Measurements from ENCODE around the gene STX1B. TPM values are rescaled to one million over a fixed set of nuclear protein-coding genes. Genes with fewer than 3 reads are reported as not detected.
"Not testable (repeated sequence)": the region's sequence is repeated elsewhere in the genome, so short reads cannot be mapped to it uniquely, and the experiment has no call there.

Gene STX1B
- total RNA-seq, 1 experiment from 2014 or later: 3.9 TPM

- no TSS peak for BruUV-seq (replicated peaks)
- CTCF ChIA-PET: interaction anchor here (0.7 kb wide), 1 partner anchor 122 kb away, joined by 7 read pairs; no protein-coding TSS in a partner anchor
- TF ChIP-seq CTCF (conservative IDR thresholded peaks at IDR 0.05): no peak
- TF ChIP-seq EZH2 (IDR thresholded peaks at IDR 0.05; ENCODE audit: low read depth): no peak
- H2AFZ ChIP-seq: no peak overlapping the region
- no peak overlapping the region for H3K4me3 ChIP-seq
- H3K79me2 ChIP-seq (ENCODE audit: low read depth): no peaks in the 10 kb centered on the region
- no peaks in the 10 kb centered on the region; the same call in 1 of the 2 replicates for H3K9me2 ChIP-seq (ENCODE audit: insufficient read depth)
- H4K20me1 ChIP-seq (ENCODE audit: insufficient read depth): no peaks in the 10 kb centered on the region
- POLR2A ChIA-PET (ENCODE audit: unreplicated experiment): no interaction called here
- intact Hi-C loops (cut with micrococcal nuclease; ENCODE audit: unreplicated experiment): no loop called here
- H3K36me3 ChIP-seq (ENCODE audit: low read depth): no peaks in the 10 kb centered on the region
- no peak overlapping the region for H3K4me2 ChIP-seq
- H3K27me3 ChIP-seq (ENCODE audit: insufficient read depth, low read depth): no peaks in the 10 kb centered on the region
- H3K4me1 ChIP-seq (replicated peaks; ENCODE audit: insufficient read depth): no peaks in the 10 kb centered on the region
- H3K27ac ChIP-seq: no peak overlapping the region
- H3K9me3 ChIP-seq (ENCODE audit: insufficient read depth, low read depth): no peaks in the 10 kb centered on the region
- no peak for DNase-seq
- H3F3A ChIP-seq (ENCODE audit: insufficient read depth, low read depth): peaks cover 9% of the 10 kb centered on the region; the same call in 1 of the 2 replicates
These were observed 10.1 kb upstream of the STX1B start for GRCh38 chr16:31020536-31020935.

- H3K9me2 ChIP-seq (ENCODE audit: insufficient read depth); H3K4me2 ChIP-seq; CTCF ChIA-PET; intact Hi-C loops (cut with micrococcal nuclease; ENCODE audit: unreplicated experiment); H2AFZ ChIP-seq; H3K27ac ChIP-seq; H3K36me3 ChIP-seq (ENCODE audit: low read depth); BruUV-seq (replicated peaks); H3K9me3 ChIP-seq (ENCODE audit: insufficient read depth, low read depth); H3K79me2 ChIP-seq (ENCODE audit: low read depth); H4K20me1 ChIP-seq (ENCODE audit: insufficient read depth); H3F3A ChIP-seq (ENCODE audit: insufficient read depth, low read depth); H3K4me1 ChIP-seq (replicated peaks; ENCODE audit: insufficient read depth); POLR2A ChIA-PET (ENCODE audit: unreplicated experiment); H3K4me3 ChIP-seq; H3K27me3 ChIP-seq (ENCODE audit: insufficient read depth, low read depth); DNase-seq: not testable (repeated sequence)
These were observed 7.3 kb upstream of the STX1B start for GRCh38 chr16:31017756-31018155.

- no peak for DNase-seq
- H3K36me3 ChIP-seq (ENCODE audit: low read depth): no peaks in the 10 kb centered on the region
- no peaks in the 10 kb centered on the region for H3K9me3 ChIP-seq (ENCODE audit: insufficient read depth, low read depth)
- H2AFZ ChIP-seq: no peak overlapping the region
- H3F3A ChIP-seq (ENCODE audit: insufficient read depth, low read depth): peaks cover 4% of the 10 kb centered on the region; the same call in 1 of the 2 replicates
- no peak overlapping the region for H3K4me3 ChIP-seq
- POLR2A ChIA-PET (ENCODE audit: unreplicated experiment): interaction anchor here (0.7 kb wide), 1 partner anchor 199 kb away, joined by 3 read pairs; no protein-coding TSS in a partner anchor
- CTCF ChIA-PET: no interaction called here
- no peak overlapping the region for H3K27ac ChIP-seq
- peaks cover 17% of the 10 kb centered on the region; the same call in 1 of the 2 replicates for H3K27me3 ChIP-seq (ENCODE audit: insufficient read depth, low read depth)
- BruUV-seq (replicated peaks): no TSS peak
- H3K9me2 ChIP-seq (ENCODE audit: insufficient read depth): no peaks in the 10 kb centered on the region; the same call in 1 of the 2 replicates
- no peaks in the 10 kb centered on the region for H3K79me2 ChIP-seq (ENCODE audit: low read depth)
- no peaks in the 10 kb centered on the region for H3K4me1 ChIP-seq (replicated peaks; ENCODE audit: insufficient read depth)
- no peaks in the 10 kb centered on the region for H4K20me1 ChIP-seq (ENCODE audit: insufficient read depth)
- H3K4me2 ChIP-seq: no peak overlapping the region
- no peak for TF ChIP-seq EZH2 (IDR thresholded peaks at IDR 0.05; ENCODE audit: low read depth)
- TF ChIP-seq CTCF (conservative IDR thresholded peaks at IDR 0.05): no peak
- intact Hi-C loops (cut with micrococcal nuclease; ENCODE audit: unreplicated experiment): no loop called here
These were observed 5.6 kb upstream of the STX1B start for GRCh38 chr16:31016018-31016417.

- H3K27ac ChIP-seq; H3K36me3 ChIP-seq (ENCODE audit: low read depth); POLR2A ChIA-PET (ENCODE audit: unreplicated experiment); H3F3A ChIP-seq (ENCODE audit: insufficient read depth, low read depth); H3K9me2 ChIP-seq (ENCODE audit: insufficient read depth); H3K4me1 ChIP-seq (replicated peaks; ENCODE audit: insufficient read depth); H3K9me3 ChIP-seq (ENCODE audit: insufficient read depth, low read depth); H4K20me1 ChIP-seq (ENCODE audit: insufficient read depth); intact Hi-C loops (cut with micrococcal nuclease; ENCODE audit: unreplicated experiment); H3K4me2 ChIP-seq; DNase-seq; BruUV-seq (replicated peaks); CTCF ChIA-PET; H3K4me3 ChIP-seq; H2AFZ ChIP-seq; H3K79me2 ChIP-seq (ENCODE audit: low read depth): not testable (repeated sequence)
- peaks cover 20% of the 10 kb centered on the region; the same call in 1 of the 2 replicates for H3K27me3 ChIP-seq (ENCODE audit: insufficient read depth, low read depth)
These were observed 2.9 kb upstream of the STX1B start for GRCh38 chr16:31013292-31013691.

- H3K4me3 ChIP-seq; H4K20me1 ChIP-seq (ENCODE audit: insufficient read depth); H2AFZ ChIP-seq; H3K9me2 ChIP-seq (ENCODE audit: insufficient read depth); BruUV-seq (replicated peaks); H3K36me3 ChIP-seq (ENCODE audit: low read depth); intact Hi-C loops (cut with micrococcal nuclease; ENCODE audit: unreplicated experiment); POLR2A ChIA-PET (ENCODE audit: unreplicated experiment); H3K9me3 ChIP-seq (ENCODE audit: insufficient read depth, low read depth); H3K27ac ChIP-seq; H3F3A ChIP-seq (ENCODE audit: insufficient read depth, low read depth); CTCF ChIA-PET; H3K4me2 ChIP-seq; H3K79me2 ChIP-seq (ENCODE audit: low read depth); H3K4me1 ChIP-seq (replicated peaks; ENCODE audit: insufficient read depth); DNase-seq: not testable (repeated sequence)
- H3K27me3 ChIP-seq (ENCODE audit: insufficient read depth, low read depth): peaks cover 20% of the 10 kb centered on the region; the same call in 1 of the 2 replicates
These were observed 1.4 kb upstream of the STX1B start for GRCh38 chr16:31011815-31012214.
